ENCODE data around the gene GRB2. TPM values are rescaled to one million over a fixed set of nuclear protein-coding genes. Genes with fewer than 3 reads are reported as not detected.
A peak's percentile ranks its signal among the peaks of the same experiment; 100 is the strongest.

The GRB2 gene
- total RNA-seq, 1 experiment from 2014 or later: 148 TPM

DNA sequence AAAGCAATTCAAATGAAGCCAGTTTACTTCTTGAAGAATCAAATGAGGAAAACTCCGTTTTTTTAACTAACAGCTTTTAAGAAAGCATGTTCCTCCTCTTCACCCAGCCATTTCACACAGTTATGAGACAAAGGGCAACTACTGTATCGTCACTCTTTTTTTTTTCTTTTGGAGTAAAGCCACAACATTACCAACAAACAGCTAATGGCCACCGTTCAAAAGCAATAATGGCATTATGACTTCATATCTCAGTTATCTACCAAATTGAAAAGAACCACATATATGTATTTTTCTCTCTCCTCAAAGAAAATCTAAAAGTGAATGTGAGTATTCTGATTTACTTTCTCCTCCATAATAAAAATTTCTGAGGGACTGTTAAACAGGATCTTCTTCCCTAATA, 14.5 kb downstream of the GRB2 start:
- Histone ChIP-seq H3K36me3 (ENCODE audit: control insufficient read depth, insufficient read depth, low read length) (peaks cover 7% of the 10 kb centered on the region), H3K27me3 (ENCODE audit: control insufficient read depth, insufficient read depth, low read length) (no peaks in the 10 kb centered on the region), H3K27ac (ENCODE audit: low read length) (no peak overlapping the region), H3K4me3 (ENCODE audit: low read depth in 2 of 2, low read length in 2 of 2) (no peak overlapping the region), H3K4me1 (ENCODE audit: control insufficient read depth, insufficient read depth, low read length) (peaks cover 32% of the 10 kb centered on the region), H3K9me3 (ENCODE audit: control insufficient read depth, insufficient read depth, low read depth, low read length) (no peaks in the 10 kb centered on the region)
- no TSS peak for BruUV-seq (replicated peaks)
- in situ Hi-C loops (cut with HindIII; ENCODE audit: low pct_unique_long_range_greater_than_20kb, low sequenced_read_pairs) (no loop called here), intact Hi-C loops (cut with micrococcal nuclease; ENCODE audit: unreplicated experiment) (no loop called here)
- ChIA-PET POLR2A (no interaction called here), CTCF (no interaction called here)
- no peak for TF ChIP-seq SIN3A (IDR thresholded peaks at IDR 0.05; ENCODE audit: borderline replicate concordance, insufficient read depth, low read depth, low read length)
- TF ChIP-seq, protein P1, sequence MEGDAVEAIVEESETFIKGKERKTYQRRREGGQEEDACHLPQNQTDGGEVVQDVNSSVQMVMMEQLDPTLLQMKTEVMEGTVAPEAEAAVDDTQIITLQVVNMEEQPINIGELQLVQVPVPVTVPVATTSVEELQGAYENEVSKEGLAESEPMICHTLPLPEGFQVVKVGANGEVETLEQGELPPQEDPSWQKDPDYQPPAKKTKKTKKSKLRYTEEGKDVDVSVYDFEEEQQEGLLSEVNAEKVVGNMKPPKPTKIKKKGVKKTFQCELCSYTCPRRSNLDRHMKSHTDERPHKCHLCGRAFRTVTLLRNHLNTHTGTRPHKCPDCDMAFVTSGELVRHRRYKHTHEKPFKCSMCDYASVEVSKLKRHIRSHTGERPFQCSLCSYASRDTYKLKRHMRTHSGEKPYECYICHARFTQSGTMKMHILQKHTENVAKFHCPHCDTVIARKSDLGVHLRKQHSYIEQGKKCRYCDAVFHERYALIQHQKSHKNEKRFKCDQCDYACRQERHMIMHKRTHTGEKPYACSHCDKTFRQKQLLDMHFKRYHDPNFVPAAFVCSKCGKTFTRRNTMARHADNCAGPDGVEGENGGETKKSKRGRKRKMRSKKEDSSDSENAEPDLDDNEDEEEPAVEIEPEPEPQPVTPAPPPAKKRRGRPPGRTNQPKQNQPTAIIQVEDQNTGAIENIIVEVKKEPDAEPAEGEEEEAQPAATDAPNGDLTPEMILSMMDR (IDR thresholded peaks at IDR 0.05): no peak
- TF ChIP-seq TCF7L2 (IDR thresholded peaks at IDR 0.05; ENCODE audit: low read depth, low read length): no peak
- TF ChIP-seq, protein P2, sequence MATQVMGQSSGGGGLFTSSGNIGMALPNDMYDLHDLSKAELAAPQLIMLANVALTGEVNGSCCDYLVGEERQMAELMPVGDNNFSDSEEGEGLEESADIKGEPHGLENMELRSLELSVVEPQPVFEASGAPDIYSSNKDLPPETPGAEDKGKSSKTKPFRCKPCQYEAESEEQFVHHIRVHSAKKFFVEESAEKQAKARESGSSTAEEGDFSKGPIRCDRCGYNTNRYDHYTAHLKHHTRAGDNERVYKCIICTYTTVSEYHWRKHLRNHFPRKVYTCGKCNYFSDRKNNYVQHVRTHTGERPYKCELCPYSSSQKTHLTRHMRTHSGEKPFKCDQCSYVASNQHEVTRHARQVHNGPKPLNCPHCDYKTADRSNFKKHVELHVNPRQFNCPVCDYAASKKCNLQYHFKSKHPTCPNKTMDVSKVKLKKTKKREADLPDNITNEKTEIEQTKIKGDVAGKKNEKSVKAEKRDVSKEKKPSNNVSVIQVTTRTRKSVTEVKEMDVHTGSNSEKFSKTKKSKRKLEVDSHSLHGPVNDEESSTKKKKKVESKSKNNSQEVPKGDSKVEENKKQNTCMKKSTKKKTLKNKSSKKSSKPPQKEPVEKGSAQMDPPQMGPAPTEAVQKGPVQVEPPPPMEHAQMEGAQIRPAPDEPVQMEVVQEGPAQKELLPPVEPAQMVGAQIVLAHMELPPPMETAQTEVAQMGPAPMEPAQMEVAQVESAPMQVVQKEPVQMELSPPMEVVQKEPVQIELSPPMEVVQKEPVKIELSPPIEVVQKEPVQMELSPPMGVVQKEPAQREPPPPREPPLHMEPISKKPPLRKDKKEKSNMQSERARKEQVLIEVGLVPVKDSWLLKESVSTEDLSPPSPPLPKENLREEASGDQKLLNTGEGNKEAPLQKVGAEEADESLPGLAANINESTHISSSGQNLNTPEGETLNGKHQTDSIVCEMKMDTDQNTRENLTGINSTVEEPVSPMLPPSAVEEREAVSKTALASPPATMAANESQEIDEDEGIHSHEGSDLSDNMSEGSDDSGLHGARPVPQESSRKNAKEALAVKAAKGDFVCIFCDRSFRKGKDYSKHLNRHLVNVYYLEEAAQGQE (IDR thresholded peaks at IDR 0.05; ENCODE audit: insufficient read depth in 1 of 2, low read depth in 2 of 2, low read length in 1 of 2): no peak
- no peak for TF ChIP-seq POLR2AphosphoS5 (IDR thresholded peaks at IDR 0.05; ENCODE audit: low read depth, low read length)
- DNase-seq (ENCODE audit: low read depth, low spot score) (no peak), ATAC-seq (no peak)

DNA sequence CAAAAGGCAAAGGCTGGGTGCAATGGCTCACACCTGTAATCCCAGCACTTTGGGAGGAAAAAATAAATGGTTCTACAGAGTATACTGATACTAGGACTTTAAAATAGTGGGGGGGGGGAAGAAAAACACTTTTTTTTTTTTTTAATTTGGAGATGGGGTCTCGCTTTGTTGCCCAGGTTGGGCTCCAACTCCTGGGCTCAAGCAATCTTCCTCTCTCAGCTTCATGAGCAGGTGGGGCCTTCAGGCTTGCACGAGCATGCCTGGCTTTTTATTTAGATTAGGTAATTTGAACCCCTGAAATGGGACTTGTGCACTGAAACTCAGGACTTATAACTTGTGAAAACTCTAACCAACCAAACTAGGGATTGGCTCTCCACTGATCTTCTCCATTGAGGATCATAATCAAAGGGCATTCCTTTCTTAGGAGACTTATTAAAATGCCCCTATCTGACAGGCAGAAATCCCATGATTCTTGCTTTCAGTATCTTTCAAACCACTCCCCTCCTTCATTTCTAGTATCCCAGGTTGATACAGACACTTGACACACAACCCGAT, 16.9 kb downstream of the GRB2 start:
- ChIA-PET POLR2A (no interaction called here), CTCF (no interaction called here)
- ATAC-seq: no peak
- H3K27me3 ChIP-seq (ENCODE audit: control insufficient read depth, insufficient read depth, low read length): no peaks in the 10 kb centered on the region
- no peaks in the 10 kb centered on the region for H3K9me3 ChIP-seq (ENCODE audit: control insufficient read depth, insufficient read depth, low read depth, low read length)
- BruUV-seq (replicated peaks): TSS peak; percentile 30
- peaks cover 6% of the 10 kb centered on the region; the same call in 1 of the 2 replicates for H3K36me3 ChIP-seq (ENCODE audit: control insufficient read depth, insufficient read depth, low read length)
- H3K4me1 ChIP-seq (ENCODE audit: control insufficient read depth, insufficient read depth, low read length): peaks cover 24% of the 10 kb centered on the region
- DNase-seq (ENCODE audit: low read depth, low spot score): no peak
- in situ Hi-C loops (cut with HindIII; ENCODE audit: low pct_unique_long_range_greater_than_20kb, low sequenced_read_pairs) (no loop called here), intact Hi-C loops (cut with micrococcal nuclease; ENCODE audit: unreplicated experiment) (no loop called here)
- no peak overlapping the region for H3K27ac ChIP-seq (ENCODE audit: low read length)
- TF ChIP-seq POLR2AphosphoS5 (IDR thresholded peaks at IDR 0.05; ENCODE audit: low read depth, low read length): no peak
- TF ChIP-seq TCF7L2 (IDR thresholded peaks at IDR 0.05; ENCODE audit: low read depth, low read length): no peak
- TF ChIP-seq, protein P1 (IDR thresholded peaks at IDR 0.05): no peak
- TF ChIP-seq, protein P2 (IDR thresholded peaks at IDR 0.05; ENCODE audit: insufficient read depth in 1 of 2, low read depth in 2 of 2, low read length in 1 of 2): no peak
- no peak for TF ChIP-seq SIN3A (IDR thresholded peaks at IDR 0.05; ENCODE audit: borderline replicate concordance, insufficient read depth, low read depth, low read length)
- no peak overlapping the region for H3K4me3 ChIP-seq (ENCODE audit: low read depth in 2 of 2, low read length in 2 of 2)

Data from Panc1 (cell line).